Measurements from ENCODE around the gene CFDP1.

GRCh38 chr16:75402159-75402820 is 31.0 kb downstream of the CFDP1 start:
- TF ChIP-seq CTCF (conservative IDR thresholded peaks at IDR 0.05 in 1 of 2, IDR thresholded peaks at IDR 0.05 in 1 of 2; ENCODE audit: low read depth in 1 of 2, low read length in 2 of 2) (no peak), EZH2 (IDR thresholded peaks at IDR 0.05; ENCODE audit: low read length, missing control alignments) (no peak)

Data from fibroblast of lung (primary cell).